SIG-M5 treated with dmso at 0.1 percent for 504 hours (cell line): ENCODE measurements around the gene SLC46A2.
A peak's percentile ranks its signal among the peaks of the same experiment; 100 is the strongest.

ENCODE experiments used
- DNase-seq: peaks from one replicate; lab custom pipeline; 2025; ENCODE audit not compliant: unreplicated experiment; lab: John Stamatoyannopoulos, UW

Gene SLC46A2

DNA sequence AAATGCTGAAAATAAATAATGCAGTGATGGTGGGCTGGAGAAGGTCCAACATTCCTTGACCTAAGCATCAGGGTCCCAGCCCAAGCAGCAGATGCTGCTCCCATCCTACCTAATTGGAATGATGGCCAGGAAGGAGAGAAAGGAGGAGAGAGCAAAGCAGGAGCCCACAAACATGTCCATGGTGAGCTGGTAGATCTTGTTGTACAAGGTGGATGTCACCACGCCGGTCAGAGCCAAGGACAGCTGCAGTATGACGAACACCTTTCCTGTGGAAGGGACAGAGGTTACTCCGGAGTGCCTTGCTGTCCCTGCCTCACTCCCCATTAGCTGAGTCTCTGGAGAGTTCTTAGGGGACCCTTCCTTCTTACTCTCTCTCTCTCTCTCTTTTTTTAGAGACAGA, 4.3 kb downstream of the SLC46A2 start:
- no peak for DNase-seq

DNA sequence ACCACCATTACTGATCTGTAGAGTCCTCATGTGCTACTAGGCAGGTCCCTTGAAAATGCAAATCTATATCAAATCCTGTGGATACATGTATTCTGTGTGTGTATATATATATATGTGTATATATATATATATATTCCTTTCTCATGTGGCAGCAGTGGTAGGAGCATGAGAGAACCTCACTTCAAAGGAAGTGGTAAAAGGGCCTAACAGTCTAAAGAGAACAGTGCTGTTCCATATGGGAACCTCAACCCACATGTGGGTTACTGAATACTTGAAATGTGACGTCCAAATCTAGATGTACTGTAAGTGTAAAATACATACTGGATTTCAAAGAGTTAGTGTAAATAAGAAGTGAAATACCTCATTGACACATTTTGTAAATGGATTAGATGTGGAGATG, 5.4 kb downstream of the SLC46A2 start:
- DNase-seq: no peak

DNA sequence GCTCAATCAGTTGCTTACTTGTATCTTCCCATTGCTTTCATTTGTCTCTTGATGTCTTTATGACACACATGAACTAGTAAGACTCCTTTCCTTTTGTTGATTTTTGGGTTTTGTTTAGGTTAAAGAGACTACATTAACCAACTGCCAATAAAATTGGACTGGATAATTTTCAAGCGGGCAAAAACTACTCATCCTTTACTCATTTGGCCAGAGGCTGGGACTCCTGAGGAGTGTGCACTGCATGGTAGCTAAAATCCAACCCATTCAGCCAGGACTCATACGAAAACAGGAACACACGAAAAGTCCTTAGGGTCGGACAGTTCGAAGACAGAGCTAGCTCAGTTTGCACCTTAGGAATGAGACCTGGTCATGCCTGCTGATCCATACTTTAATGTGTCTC, 6.0 kb downstream of the SLC46A2 start:
- no peak for DNase-seq

DNA sequence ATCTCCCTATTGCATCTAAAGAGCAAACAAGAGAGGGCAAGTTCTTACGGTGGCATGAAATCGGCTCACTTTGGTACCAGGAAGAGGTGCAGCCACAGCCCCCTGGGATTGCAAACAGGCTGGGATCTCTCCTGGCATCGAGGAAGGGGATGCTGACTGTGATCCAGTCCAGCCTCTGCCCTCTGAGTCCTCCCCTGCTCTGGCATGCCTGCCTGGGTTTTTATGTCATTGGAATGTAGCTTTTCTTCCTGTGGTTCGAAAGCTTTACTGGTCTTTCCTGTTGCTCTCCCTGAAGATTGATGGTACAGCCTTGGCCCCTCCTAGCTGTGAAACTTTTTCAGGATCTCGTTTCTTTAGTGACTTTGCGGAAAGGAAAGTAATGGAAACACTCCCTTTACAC, 6.6 kb downstream of the SLC46A2 start:
- DNase-seq: peak; percentile 22

DNA sequence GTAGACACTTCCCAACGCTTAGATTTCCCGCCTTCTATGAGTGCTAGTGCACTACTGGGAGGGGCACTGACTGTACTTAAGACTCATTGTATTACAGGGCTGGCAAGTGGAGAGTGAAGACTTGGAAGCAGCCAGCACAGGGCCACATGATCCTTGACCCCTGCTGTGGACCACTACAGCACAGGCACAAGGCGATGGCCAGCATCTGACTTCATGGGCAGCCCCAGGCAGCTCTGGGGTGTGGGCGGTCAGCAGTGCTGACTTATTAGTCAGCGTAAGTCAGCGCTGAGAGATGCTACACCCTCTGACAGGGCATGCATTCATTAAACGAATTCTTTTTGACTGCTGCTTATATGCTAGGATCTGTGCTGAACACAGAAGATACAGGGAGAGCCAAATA, 9.3 kb downstream of the SLC46A2 start:
- no peak for DNase-seq

DNA sequence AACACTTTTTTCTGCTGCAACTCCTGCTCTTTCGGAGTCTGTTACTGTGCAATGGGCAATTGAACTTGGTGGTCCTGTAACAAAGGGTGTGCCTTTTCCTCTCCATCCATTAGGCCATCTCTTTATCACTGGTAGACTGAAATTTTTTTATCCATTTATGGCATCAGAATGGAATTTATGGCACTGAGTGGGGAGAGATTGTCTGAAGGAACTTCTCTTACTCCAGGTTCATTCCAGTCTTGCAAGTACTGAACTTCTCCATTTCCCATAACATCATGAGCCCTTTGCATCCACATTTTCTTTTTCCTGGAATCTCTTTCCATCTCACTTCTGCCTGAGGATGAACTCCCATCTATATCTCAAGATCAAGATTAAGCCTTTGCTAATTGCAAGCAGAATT, 10.0 kb downstream of the SLC46A2 start:
- DNase-seq: no peak

DNA sequence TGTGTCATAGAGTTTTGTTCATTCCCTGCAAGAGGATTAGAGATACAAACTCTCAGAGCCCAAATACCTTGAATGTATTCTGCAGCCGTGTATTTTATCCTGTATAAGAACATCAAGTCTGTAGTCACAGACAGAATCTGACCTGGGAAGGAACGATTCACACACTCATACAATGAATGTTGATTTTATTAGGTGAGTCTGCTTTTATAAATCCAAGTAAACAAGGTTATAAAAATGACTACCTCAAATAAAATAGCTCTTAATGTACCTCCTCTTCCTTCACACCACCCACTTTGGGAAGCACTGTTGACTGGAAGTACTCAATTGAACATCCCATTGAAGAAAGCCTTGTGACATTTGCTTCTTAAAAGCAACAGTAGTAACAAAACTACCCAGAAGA, 11.9 kb downstream of the SLC46A2 start:
- DNase-seq: no peak

DNA sequence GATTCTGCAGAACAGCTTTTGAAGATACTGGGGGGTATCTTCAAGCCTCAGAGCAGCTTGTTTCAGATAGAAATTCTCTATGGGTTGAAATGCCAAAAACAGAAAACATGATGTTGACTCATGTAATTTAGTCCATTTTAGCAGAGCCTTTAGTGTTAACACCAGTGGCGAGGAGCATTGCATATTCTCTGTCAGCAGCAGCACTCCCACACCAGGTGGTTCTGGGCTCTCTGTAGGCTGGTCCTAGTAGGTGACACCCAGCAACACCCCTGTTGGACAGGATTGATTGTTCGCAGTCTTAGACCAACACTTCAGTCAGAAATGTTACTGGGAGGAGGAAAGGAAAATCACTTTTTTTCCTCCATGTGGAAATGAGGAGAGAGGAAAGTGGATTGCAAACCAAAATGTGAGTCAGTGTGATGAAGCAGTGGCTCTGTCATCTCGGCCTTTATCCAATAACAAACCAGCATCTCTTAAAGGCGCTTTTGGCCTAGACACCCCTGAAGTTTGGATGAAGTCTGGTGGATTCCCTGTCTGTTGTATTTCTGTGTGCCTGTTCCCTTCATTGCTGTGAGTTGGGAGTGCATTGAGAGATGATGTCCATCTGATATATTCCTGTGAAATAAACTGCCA, 16.8 kb downstream of the SLC46A2 start:
- no peak for DNase-seq

DNA sequence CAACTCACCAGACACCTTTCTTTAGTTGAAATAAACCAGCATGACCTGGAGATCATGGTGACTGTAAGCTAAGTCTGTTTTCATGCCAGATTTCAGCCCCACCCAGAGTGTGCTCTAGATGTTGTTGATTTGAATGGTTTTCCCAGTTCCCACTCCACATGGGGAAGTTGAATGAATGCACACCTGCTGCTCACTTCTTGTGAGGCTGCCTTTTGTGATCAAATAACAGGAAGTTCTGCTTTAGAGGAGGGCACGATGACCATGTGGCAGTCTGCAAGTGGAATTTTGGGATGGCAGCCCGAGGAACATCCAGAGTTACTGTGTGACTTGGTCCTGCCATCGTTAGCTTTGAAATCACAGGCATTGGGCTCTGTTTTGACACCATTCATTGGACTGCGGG, 18.7 kb downstream of the SLC46A2 start:
- no peak for DNase-seq

DNA sequence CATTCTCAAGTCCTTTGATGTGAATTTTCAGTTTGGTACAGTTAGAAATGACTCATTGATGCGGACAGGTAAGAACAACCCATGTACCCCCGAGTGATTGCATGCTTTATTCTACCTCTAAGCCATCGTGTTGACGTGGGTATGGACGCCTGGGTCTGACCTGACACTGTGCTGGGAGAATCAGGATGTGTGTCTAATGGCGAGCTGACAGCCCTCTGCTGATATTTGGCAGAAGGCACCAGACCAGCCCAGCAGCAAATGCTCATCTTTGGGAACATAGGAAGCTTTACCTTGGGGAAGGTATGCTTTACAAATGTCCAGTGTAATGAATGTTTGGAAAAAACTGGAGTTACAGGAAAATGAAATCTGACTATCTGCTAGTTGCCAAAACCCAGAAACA, 20.1 kb downstream of the SLC46A2 start:
- DNase-seq: no peak

DNA sequence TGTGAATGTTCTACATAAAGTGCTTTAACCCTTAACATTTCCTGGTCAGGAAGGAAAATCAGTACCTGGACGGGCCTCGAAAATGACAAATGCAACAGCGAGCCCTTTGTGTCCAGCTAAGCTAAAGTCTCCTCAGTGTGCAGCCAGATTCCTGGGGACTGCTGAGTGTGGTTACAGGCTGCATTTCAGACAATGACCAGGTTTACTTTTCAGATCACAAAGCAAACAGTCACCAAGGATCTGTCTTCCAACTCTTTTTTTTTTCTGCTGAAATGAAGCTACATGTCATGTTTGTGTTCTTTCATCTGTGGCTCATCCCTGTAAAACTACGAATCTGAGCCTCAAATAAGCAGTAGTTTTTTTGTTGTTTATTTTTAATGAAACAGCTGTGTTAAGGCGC, 20.8 kb downstream of the SLC46A2 start:
- no peak for DNase-seq

DNA sequence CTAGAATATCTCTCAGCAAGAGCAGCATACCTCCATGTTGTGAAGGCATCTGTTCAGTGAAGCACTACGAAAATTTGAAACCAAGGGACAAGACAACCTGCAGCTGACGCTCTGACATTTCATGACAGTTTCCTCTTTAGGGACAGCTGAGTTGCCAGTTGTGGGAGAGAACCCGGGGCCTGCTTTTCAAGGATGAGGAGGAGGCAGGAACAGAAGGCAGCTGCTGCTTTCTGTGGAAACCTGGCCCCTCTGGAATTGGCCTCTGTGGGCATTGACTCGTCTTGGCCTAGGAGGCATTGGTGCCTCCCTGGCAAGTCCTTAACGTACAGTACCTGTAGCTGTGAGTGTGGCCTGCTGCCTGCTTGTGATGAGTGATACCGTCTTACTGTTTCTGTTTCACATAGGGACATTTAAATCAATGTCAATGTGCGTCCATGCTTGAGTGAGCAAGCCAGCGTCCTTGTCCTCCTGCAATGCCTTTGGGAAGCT, 21.6 kb downstream of the SLC46A2 start:
- DNase-seq: no peak

DNA sequence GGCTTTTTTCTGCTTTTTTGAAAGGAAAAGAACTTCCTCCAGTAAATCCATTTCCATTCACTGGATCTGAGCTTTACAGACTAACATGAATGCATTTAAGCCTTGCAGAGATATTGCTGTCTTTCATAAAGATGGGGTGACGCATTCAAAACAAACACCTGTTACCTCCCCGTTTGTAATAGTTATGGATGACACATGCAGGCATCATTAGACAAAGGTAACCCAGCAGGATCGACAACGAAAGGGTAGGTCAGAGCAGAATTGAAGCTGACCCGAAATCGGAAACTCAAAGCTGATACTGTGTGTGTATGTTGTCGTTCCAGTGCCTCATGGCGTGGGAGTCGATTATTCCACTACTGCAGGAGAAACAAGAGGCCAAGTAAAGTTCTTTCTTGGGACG, 22.2 kb downstream of the SLC46A2 start:
- DNase-seq: no peak

DNA sequence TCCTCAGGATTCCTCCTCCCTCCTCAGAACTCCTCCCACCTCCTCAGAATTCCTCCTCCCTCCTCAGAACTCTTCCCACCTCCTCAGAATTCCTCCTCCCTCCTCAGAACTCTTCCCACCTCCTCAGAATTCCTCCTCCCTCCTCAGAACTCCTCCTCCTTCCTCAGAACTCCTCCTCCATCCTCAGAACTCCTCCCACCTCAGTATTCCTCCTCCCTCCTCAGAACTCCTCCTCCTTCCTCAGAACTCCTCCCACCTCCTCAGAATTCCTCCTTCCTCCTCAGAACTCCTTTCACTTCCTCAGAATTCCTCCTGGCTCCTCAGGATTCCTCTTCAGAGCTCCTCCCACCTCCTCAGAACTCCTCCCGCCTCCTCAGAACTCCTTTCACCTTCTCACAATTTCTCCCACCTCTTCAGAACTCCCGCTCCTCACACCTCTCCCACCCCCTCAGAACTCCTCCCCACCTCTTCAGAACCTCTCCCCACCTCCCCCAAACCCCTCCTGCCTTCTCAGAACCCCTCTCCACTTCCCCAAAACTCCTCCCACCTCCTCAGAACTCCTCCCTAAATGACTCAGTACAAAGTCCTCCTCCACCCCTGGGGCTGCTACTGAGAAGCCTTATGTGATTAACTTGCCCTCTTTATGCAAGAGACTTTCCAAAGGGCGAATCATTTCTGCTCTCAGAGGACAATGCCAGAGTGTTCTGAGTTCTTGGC, 23.2 kb downstream of the SLC46A2 start:
- DNase-seq: peak; percentile 82

DNA sequence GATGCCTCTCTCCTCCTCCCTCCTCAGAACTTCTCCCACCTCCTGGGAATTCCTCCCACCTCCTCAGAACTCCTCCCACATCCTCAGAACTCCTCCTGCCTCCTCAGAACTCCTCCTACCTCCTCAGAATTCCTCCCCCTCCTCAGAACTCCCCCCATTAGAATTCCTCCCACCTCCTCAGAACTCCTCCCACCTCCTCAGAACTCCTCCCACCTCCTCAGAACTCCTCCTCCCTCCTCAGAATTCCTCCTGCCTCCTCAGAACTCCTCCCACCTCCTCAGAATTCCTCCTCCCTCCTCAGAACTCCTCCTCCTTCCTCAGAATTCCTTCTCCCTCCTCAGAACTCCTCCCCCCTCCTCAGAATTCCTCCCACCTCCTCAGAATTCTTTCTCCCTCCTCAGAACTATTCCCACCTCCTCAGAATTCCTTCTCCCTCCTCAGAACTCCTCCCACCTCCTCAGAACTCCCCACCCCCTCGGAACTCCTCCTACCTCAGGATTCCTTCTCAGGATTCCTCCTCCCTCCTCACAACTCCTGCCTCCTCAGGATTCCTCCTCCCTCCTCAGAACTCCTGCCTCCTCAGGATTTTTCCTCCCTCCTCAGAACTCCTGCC, 23.9 kb downstream of the SLC46A2 start:
- DNase-seq: no peak

DNA sequence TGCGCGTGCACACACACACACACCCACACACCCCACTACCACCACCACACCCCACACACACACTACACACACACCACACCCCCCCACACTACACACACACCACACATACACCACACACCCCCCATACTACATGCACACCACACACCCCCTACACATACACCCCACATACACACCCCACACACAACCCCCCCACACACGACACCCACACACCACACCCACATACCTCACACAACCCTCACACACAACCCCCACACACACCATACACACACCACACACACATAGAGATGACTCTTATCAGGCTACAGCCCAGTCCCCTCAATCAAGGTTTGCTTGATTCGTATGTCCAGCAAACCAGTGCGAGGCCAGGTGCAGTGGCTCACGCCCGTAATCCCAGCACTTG, 25.7 kb downstream of the SLC46A2 start:
- no peak for DNase-seq

DNA sequence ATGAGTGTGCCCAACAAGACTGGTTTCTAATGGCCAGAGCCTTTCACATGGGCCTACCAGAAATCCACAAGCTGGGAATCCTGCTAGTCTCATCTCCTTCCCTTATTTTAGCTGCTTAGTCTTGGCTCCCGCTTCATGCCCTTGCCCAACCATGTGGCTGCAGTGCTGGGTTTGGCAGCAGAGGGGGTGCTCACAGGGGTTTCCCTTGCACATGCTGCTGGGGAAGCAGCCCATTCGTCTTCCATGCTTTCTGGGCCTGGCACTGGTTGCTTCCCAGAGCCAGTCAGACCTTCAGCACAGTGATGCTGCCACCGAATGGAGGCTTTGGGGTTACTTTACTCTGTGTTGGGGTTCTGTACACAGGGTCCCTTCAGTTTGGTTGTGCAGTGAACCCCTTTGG, 26.3 kb downstream of the SLC46A2 start:
- no peak for DNase-seq

DNA sequence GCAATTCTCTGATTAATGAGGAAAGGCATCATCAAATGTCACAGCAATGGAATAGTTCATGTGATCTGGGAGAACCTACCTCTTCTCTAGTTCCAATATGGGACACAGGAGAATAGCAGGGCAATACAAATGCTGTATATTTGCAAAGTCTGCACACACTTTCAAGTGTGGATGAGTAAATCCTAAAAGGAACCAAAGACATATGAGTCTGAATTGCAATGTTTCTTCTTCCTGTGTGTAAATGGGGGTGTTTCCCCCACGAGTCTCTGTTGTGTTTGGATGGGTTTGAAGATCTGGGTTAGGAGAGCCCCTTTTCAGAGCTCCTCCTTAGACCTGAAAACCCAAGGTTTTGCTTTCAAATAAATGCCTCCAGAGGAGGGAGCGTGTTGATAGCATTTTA, 26.9 kb downstream of the SLC46A2 start:
- peak; percentile 56 for DNase-seq

DNA sequence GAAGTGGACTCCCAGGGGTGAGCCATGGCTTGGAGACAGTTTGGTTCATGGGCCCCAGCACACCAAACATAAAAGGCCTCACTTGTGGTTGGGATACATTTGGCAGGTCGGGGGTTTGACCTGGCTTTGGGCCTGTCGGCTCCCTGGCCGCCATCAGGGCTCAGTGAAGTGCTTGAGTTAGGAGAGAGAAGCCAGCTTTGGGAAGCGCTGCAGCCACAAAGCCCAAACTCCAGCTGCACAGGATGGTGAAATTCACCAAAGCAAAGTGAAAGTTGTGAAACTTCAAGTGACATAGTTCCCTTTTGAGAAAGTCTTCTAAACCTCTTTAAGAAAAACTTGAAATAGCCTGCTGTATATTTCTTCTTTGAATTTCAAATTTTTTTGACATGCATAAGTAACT, 27.5 kb downstream of the SLC46A2 start:
- DNase-seq: peak; percentile 89

DNA sequence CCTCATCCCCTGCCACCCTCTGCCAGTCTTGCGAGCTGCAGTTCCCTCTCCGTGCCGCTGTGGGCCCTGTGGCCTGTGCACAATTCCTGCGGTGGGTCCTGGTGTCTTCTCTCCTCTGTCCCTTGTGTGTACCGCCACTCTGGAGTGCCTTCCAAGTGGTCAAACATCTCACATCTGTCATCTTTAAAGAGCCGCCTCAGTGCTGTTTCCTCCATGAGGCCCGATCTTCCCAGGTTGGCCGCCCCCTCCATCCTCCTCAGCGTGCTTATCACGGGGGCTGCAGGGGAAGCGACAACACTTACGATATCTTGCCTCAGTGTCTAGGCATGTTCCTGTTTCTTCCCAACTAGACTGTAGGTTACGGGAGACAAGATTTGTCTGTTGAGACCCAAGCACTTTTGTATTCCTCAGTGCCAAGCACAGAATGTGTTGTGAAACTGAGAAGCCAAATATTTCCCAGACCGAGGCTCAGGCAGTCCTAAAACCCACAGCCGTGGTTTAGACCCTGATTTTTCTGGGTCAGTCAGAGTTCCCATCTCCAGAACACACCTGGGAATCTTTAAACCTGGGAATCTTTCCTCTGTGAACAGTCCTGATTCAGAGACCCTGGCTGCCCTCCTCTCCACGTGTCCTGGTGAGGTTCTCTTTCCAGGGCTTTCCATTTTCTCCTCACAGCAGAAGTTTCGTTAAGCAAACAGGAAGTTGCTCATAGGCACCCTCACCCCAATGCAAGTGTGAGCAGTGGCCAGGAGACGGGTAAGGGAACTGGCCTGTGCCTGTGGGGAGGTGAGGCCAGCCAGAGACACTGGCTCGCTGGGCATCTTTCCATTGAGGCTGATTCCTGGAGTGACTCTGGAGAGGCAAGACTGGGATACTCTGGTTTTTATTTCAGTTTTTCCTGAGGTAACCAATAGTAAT, 28.8 kb downstream of the SLC46A2 start:
- DNase-seq: peak; percentile 72

DNA sequence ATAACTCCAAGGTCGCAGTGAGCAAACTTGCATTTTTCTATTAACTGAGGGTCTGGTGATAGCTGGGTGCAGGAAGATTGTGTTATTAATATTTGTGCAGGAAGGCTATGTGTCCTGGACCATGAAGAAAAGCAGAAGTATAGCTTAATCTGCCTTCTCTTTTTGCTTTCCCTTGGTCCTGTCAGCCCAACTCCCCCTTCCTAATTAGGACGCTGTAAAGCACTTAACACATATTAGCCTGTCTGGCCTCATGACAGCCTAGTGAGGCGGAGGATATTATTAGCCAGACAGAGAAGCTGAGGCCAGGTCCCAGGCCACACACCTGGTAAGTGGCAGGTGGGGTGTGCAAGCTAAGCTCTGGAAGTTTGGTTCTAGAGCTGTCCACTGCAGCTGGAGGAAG, 29.5 kb downstream of the SLC46A2 start:
- DNase-seq: peak; percentile 28
